IPS-15b (cell line): ENCODE results near the gene NCLN.

ENCODE experiments used
- H3K27me3 ChIP-seq: one replicate; pipeline ENCODE4 v1.6.1; 2013; ENCODE audit warnings: low read length; ENCODE audit not compliant: control insufficient read depth, insufficient read depth
- H3K36me3 ChIP-seq: one replicate; pipeline ENCODE4 v1.6.1; 2013; ENCODE audit warnings: low read length; ENCODE audit not compliant: control insufficient read depth, insufficient read depth
- H3K4me1 ChIP-seq: one replicate; pipeline ENCODE4 v1.6.1; 2013; ENCODE audit warnings: mild to moderate bottlenecking, low read length; ENCODE audit not compliant: control insufficient read depth, insufficient read depth
- H3K4me3 ChIP-seq: one replicate; pipeline ENCODE4 v1.5.1; 2013; ENCODE audit warnings: low read depth, low read length
- H3K9ac ChIP-seq: one replicate; pipeline ENCODE4 v1.6.1; 2013; ENCODE audit warnings: low read depth, mild to moderate bottlenecking, low read length
- H3K9me3 ChIP-seq: one replicate; pipeline ENCODE4 v1.6.1; 2013; ENCODE audit warnings: mild to moderate bottlenecking, low read length; ENCODE audit not compliant: control insufficient read depth, insufficient read depth

The NCLN gene

DNA sequence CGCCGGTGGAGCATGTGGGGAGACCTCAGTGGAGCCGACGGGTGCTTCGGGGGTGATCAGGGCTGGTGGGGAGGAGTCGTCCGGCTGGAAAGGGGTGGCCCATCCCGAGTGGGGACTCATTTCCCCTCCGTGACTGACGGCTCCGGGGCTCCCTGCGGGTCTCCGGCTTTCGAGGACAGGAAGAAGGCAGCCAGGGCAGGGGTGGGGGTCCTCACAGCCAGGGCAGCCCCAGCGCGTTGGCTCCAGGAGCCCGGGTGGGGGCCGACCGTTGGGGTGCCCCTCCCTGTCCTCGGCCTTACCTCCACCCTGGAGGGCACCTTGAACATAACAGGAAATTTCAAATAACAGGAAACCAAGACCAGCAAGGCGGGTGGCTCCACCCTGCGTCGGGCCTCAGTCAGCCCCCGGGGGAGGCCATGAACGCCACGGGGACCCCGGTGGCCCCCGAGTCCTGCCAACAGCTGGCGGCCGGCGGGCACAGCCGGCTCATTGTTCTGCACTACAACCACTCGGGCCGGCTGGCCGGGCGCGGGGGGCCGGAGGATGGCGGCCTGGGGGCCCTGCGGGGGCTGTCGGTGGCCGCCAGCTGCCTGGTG lies 7.3 kb upstream of the NCLN start, which contains the start of gene S1PR4:
TSS of gene S1PR4 (plus strand) at position 393 of the 596 bp plus-strand sequence. CDS start at position 417, 24 bp downstream.
- no peaks in the 10 kb centered on the region for H3K9me3 ChIP-seq
- H3K9ac ChIP-seq, result no peak within 1 kb of the TSS
- no peaks in the 10 kb centered on the region for H3K4me1 ChIP-seq
- no peaks in the 10 kb centered on the region for H3K27me3 ChIP-seq
- no peak within 1 kb of the TSS for H3K4me3 ChIP-seq
- no peaks in the 10 kb centered on the region for H3K36me3 ChIP-seq

DNA sequence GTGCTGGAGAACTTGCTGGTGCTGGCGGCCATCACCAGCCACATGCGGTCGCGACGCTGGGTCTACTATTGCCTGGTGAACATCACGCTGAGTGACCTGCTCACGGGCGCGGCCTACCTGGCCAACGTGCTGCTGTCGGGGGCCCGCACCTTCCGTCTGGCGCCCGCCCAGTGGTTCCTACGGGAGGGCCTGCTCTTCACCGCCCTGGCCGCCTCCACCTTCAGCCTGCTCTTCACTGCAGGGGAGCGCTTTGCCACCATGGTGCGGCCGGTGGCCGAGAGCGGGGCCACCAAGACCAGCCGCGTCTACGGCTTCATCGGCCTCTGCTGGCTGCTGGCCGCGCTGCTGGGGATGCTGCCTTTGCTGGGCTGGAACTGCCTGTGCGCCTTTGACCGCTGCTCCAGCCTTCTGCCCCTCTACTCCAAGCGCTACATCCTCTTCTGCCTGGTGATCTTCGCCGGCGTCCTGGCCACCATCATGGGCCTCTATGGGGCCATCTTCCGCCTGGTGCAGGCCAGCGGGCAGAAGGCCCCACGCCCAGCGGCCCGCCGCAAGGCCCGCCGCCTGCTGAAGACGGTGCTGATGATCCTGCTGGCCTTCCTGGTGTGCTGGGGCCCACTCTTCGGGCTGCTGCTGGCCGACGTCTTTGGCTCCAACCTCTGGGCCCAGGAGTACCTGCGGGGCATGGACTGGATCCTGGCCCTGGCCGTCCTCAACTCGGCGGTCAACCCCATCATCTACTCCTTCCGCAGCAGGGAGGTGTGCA lies 6.6 kb upstream of the NCLN start:
- Histone ChIP-seq H3K4me1 (no peaks in the 10 kb centered on the region), H3K4me3 (no peak overlapping the region), H3K9ac (no peak overlapping the region), H3K36me3 (no peaks in the 10 kb centered on the region), H3K9me3 (no peaks in the 10 kb centered on the region), H3K27me3 (no peaks in the 10 kb centered on the region)

DNA sequence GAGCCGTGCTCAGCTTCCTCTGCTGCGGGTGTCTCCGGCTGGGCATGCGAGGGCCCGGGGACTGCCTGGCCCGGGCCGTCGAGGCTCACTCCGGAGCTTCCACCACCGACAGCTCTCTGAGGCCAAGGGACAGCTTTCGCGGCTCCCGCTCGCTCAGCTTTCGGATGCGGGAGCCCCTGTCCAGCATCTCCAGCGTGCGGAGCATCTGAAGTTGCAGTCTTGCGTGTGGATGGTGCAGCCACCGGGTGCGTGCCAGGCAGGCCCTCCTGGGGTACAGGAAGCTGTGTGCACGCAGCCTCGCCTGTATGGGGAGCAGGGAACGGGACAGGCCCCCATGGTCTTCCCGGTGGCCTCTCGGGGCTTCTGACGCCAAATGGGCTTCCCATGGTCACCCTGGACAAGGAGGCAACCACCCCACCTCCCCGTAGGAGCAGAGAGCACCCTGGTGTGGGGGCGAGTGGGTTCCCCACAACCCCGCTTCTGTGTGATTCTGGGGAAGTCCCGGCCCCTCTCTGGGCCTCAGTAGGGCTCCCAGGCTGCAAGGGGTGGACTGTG lies 5.9 kb upstream of the NCLN start:
- no peaks in the 10 kb centered on the region for H3K36me3 ChIP-seq
- H3K4me3 ChIP-seq, result no peak overlapping the region
- no peaks in the 10 kb centered on the region for H3K4me1 ChIP-seq
- no peak overlapping the region for H3K9ac ChIP-seq
- H3K27me3 ChIP-seq, result no peaks in the 10 kb centered on the region
- H3K9me3 ChIP-seq, result no peaks in the 10 kb centered on the region

DNA sequence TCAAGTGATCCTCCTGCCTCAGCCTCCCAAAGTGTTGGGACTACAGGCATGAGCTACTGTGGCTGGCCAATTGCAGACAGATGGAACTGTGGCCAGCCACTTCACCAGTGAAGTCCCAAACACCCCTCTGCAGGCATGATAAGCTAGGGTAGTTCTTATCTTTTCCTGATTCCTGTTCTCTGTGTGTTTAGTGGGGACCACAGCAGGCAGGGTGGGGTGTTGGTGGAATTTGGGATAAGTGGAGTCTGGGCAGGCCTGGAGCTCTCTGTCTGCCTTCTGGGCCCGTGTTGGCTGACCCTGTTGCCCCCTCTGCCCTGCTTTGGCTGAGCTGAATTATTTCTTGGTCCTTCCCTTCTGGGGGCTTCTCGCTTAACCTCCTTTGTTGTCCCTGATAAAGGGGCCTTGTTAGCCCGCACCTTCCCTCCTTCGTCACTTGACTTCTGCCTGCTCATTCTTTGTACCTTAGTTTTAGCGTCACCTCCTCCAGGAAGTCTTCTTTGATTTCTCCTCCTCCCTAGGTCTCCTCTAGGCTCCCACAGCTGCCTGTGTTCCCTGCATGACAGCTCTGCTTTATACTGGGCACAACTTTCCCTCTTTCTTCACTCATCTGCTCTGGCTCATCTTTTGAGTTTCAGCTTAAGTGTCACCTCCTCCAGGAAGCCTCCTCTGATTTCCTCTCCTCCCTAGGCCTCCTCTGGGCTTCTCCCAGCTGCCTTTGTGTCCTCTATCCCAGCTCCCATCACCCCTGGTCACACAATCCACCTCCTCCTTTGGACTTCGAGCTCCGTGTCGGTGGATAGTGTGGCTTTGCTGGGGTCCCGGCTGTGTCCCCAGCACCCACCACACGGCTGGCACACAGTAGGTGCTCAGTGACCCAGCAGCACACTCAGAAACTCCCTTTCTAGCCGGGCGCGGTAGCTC lies 1.7 kb upstream of the NCLN start:
- Histone ChIP-seq H3K9ac (no peak overlapping the region), H3K36me3 (peaks cover 14% of the 10 kb centered on the region), H3K9me3 (no peaks in the 10 kb centered on the region), H3K4me1 (peaks cover 3% of the 10 kb centered on the region), H3K27me3 (no peaks in the 10 kb centered on the region), H3K4me3 (no peak overlapping the region)

DNA sequence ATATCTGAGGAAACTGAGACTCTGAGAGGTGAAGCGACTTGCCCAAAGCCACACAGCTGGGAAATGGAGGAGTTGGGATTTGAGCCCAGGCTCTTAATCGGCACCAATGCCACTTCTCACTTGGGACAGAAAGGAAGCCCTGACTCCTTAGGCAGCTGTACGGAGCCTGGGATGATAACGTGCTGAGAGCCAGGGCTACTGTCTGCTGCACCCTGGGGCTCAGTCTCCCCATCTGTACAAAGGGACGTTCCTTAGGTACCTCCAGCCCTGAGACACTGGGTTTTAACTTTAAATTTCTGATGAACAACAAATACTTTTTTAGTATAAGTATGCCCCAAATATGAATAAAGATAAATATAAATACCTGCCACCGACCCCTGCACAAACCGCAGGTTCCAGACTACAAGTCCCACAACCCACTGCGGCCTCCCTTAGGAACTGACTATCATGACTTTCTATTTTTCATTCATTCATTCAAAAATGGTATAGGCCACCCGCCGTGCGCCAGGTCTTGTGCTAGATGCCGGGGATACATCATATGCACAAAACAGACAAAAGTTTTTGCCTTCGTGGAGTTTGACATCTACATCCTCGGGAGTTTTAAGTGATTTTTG lies 776 bp upstream of the NCLN start:
- Histone ChIP-seq H3K4me3 (peak overlapping the region; percentile 87), H3K36me3 (peaks cover 17% of the 10 kb centered on the region), H3K9me3 (no peaks in the 10 kb centered on the region), H3K4me1 (peaks cover 3% of the 10 kb centered on the region), H3K27me3 (no peaks in the 10 kb centered on the region), H3K9ac (peak overlapping the region; percentile 76)

DNA sequence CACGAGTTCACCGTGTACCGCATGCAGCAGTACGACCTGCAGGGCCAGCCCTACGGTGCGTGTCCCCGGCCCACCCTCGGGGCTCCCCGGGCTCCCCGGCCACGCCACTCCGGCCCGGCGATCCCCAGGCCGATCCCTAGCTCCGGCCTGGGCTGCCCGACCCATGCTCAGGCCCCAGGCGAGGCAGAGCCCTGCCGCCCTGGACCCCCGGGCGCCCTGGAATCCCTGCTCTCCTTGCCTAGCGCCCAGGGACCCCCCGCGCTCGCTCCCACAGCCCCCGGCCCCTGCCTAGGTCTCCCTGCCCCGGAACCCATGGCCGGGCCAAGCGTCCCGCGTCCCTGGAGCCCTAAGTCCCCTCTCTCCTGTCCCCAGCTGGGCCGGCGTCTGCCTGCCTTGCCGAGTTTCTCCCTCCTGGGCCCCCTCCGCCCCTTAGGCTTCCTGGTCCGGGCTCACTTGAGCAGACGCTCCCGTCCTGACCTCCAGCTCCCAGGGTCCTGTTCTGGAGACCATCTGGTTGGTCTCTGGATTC lies 494 bp downstream of the NCLN start:
- Histone ChIP-seq H3K9me3 (no peaks in the 10 kb centered on the region), H3K4me1 (peaks cover 3% of the 10 kb centered on the region), H3K4me3 (peak overlapping the region; percentile 87), H3K27me3 (no peaks in the 10 kb centered on the region), H3K9ac (peak overlapping the region; percentile 85), H3K36me3 (peaks cover 18% of the 10 kb centered on the region)

DNA sequence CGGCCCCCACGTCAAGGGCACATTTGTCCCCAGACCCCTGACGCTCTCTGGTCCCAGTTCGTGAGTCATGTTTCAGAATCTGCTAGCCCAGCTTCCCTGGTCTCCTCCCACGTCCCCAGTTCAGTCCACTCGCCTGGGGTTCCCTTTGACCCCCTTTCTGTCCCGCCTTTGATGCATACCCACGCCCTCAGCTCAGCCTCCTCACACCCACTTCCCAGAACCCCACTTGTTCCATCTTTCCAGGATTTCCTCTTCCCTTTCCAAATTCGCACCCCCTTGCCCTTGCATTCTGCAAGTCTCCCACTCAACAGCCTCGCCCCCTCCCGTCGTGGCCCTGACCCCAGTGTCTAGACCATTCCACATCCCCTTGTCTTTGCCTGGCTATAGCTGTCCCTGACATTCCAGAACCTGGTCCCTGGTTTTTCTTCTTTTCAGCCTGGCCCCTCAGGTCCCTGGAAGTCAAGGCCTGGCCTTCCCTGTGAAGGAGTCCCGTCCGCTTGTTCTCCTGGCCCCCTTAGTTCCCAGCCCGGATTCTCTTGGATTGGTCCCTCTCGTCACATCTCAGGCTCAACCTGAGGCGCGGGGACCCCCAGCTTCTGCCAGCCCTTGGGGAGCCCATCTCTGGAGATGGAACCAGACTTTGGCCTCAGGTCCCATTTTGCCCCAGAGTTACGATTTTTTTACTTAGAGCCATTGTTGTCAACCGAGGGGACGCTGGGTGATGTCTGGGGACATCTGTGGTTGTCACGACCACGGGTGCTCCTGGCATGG lies 1.3 kb downstream of the NCLN start:
- H3K9me3 ChIP-seq, result no peaks in the 10 kb centered on the region
- H3K36me3 ChIP-seq, result peaks cover 18% of the 10 kb centered on the region
- no peaks in the 10 kb centered on the region for H3K27me3 ChIP-seq
- peak overlapping the region; percentile 87 for H3K4me3 ChIP-seq
- peaks cover 3% of the 10 kb centered on the region for H3K4me1 ChIP-seq
- H3K9ac ChIP-seq, result peak overlapping the region; percentile 85

DNA sequence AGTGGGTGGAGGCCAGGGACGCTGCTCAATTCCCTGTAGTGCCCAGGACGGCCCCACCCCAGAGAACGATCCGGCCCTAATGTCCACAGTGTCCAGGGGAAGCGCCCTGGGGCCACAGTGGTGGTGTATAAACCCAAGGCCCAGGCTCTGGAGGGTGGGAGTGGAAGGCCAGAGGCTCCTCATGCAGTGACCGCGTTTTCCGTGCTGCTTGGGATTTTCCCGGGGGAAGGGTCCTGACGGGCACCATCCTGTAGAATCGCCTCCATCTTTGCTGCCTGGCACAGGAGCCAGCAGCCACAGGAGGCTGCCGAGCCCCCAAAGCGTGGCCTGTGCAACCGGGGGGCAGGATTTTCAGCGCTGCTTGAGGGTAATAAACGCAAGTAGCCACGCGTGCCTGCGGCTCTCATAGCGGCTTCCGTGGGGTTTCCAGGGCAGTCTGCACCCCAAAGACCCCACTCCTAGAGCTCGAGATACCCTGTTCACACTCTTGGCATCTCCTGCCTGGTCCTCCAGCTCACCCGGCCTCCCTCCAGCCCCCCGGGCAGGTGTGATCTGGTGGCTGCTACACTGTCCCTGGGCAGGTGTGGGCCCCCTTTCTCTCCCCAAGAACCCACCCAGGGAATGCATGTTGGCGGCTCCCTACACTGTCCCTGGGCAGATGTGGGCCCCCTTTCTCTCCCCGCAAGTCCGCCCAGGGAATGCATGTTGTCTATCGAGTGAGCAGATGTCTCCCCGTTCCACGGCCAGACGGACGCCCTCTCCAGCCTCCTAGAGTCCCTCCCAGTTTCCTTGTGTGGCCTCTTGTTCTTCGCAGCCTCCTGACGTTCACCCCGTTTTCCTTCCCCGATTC lies 2.2 kb downstream of the NCLN start:
- Histone ChIP-seq H3K9me3 (no peaks in the 10 kb centered on the region), H3K4me3 (no peak overlapping the region), H3K27me3 (no peaks in the 10 kb centered on the region), H3K9ac (no peak overlapping the region), H3K4me1 (peaks cover 3% of the 10 kb centered on the region), H3K36me3 (peaks cover 18% of the 10 kb centered on the region)

DNA sequence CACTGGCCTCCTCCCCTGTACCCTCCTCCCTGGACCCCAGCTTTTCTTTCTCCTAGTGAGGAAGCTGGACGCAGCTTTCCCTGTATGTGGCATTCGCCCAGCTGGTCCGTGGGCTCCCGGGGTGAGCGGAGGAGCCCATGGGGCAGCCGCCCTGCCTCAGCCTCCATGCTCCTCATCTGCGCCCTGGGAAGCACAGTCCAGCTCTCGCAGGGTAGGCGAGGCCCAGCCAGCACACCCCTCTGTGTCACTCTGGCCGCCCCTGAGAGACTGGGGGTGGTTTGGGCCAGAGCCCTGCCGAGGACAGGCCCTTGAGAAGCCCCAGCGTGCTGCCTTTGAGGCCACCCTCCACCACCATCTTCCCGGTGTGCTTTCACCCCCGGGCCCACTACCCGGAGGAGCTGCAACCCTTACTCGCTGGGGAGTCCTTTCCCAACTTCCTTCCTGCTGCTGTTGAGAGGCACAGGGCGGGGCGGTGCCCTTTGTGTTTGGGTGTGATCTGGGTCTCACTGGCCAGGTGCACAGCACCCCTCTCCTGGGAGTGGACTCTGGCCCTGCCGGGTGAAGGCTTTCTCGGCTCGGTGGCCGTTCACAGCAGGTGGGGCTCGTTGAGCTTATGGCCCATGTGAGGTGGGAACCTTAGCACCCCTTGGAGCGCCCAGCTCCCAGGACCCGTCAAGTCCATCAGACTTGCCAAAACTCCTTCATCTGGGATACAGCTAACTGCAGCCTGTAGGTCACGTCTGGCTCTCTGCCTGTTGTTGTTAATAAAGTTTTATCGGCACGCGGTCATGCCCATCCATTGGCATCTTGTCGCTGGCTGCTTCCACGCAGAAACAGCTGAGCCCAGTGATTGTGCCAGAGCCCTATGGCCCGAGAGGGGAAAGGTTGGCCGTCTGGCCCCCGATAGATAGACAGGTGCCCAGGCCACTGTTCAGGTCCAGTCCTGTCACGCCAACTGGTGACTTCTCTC lies 3.2 kb downstream of the NCLN start:
- H3K36me3 ChIP-seq, result peaks cover 24% of the 10 kb centered on the region
- H3K27me3 ChIP-seq, result no peaks in the 10 kb centered on the region
- no peak overlapping the region for H3K4me3 ChIP-seq
- peaks cover 3% of the 10 kb centered on the region for H3K4me1 ChIP-seq
- no peaks in the 10 kb centered on the region for H3K9me3 ChIP-seq
- H3K9ac ChIP-seq, result peak overlapping the region; percentile 16
